Panc1 (cell line): ENCODE measurements around the gene WWOX. TPM values are rescaled to one million over a fixed set of nuclear protein-coding genes. Genes with fewer than 3 reads are reported as not detected.

Experiments used
- ATAC-seq: fragments of 200-7000 bp; cut with Tn5 transposase; 2 replicates; pipeline ENCODE4 v1.9.1; 2020; ENCODE audit warnings: mild to moderate bottlenecking, moderate library complexity
- BruUV-seq: library from RNA; stranded (reverse); fragments of 400-500 nt; replicated peaks from 2 replicates; lab custom pipeline; 2021; lab: Mats Ljungman, UMichigan
- CTCF ChIA-PET: fragments of 300-600 bp; sonication (Branson Sonifier 250); formaldehyde crosslinking; loops from one replicate; lab custom pipeline; 2022; ENCODE audit warnings: antibody characterized with exemption; lab: Charles Lee
- POLR2A ChIA-PET: fragments of 300-600 bp; sonication (Branson Sonifier 250); formaldehyde crosslinking; loops from one replicate; lab custom pipeline; 2022; ENCODE audit warnings: antibody characterized with exemption; lab: Charles Lee
- DNase-seq: peaks from one replicate; pipeline ENCODE4 v3.0.0-alpha.2; 2010; ENCODE audit warnings: low read depth, low spot score
- H3K27ac ChIP-seq: 2 replicates; pipeline ENCODE4 v1.5.1; 2011; ENCODE audit warnings: mild to moderate bottlenecking, low read length, inconsistent platforms
- H3K27me3 ChIP-seq: fragments of 200-500 bp; sonication (Bioruptor generic); 2 replicates; pipeline ENCODE4 v1.6.0; 2014; ENCODE audit warnings: low read length, inconsistent platforms; ENCODE audit not compliant: control insufficient read depth, insufficient read depth
- H3K36me3 ChIP-seq: fragments of 200-500 bp; sonication (Bioruptor generic); 2 replicates; pipeline ENCODE4 v1.5.1; 2014; ENCODE audit warnings: inconsistent platforms, mild to moderate bottlenecking, low read length, moderate library complexity; ENCODE audit not compliant: control insufficient read depth, insufficient read depth
- H3K4me1 ChIP-seq: 2 replicates; pipeline ENCODE4 v1.5.1; 2011; ENCODE audit warnings: inconsistent platforms, mild to moderate bottlenecking, low read length, moderate library complexity; ENCODE audit not compliant: control insufficient read depth, insufficient read depth
- H3K4me3 ChIP-seq, 2 experiments: 2 replicates each; pipeline ENCODE4 v1.5.1; 2011 to 2012; ENCODE audit warnings: low read depth in 2 of 2, low read length in 2 of 2, mild to moderate bottlenecking in 2 of 2, inconsistent platforms in 1 of 2, moderate library complexity in 1 of 2
- H3K9me3 ChIP-seq: fragments of 200-500 bp; sonication (Bioruptor generic); 2 replicates; pipeline ENCODE4 v1.5.1; 2014; ENCODE audit warnings: low read depth, mild to moderate bottlenecking, inconsistent platforms, low read length, moderate library complexity; ENCODE audit not compliant: control insufficient read depth, insufficient read depth
- POLR2AphosphoS5 ChIP-seq: IDR thresholded peaks from 2 replicates; pipeline ENCODE4 v1.6.1; 2012; ENCODE audit warnings: mild to moderate bottlenecking, low read depth, low read length, moderate library complexity
- SIN3A ChIP-seq: IDR thresholded peaks from 2 replicates; pipeline ENCODE4 v1.6.1; 2012; ENCODE audit warnings: low read depth, mild to moderate bottlenecking, low read length, moderate library complexity, borderline replicate concordance; ENCODE audit not compliant: insufficient read depth
- TCF7L2 ChIP-seq: IDR thresholded peaks from 2 replicates; pipeline ENCODE4 v1.6.1; 2011; ENCODE audit warnings: mild to moderate bottlenecking, low read depth, low read length, inconsistent platforms
- in situ Hi-C: cut with HindIII; loops from 2 replicates; pipeline ENCODE4 v1.10.0; 2016; ENCODE audit warnings: low sequenced_read_pairs, low pct_unique_long_range_greater_than_20kb
- intact Hi-C: fragments of 100-400 bp; cut with micrococcal nuclease; formaldehyde crosslinking; loops from one replicate; pipeline ENCODE4 v1.10.0; 2022; ENCODE audit not compliant: unreplicated experiment
- total RNA-seq: library from RNA; stranded (reverse); gene quantifications from one replicate; pipeline ENCODE4 v1.2.1, GENCODE V29; 2021; ENCODE audit not compliant: unreplicated experiment
- TF ChIP-seq, protein P1 (sequence below), 2 experiments: IDR thresholded peaks; 2 replicates each; pipeline ENCODE4 v1.6.1; 2011 to 2012; ENCODE audit warnings: low read depth in 2 of 2, control low read depth in 1 of 2, low read length in 1 of 2, mild to moderate bottlenecking in 1 of 2, moderate library complexity in 1 of 2; ENCODE audit not compliant: insufficient read depth in 1 of 2
- TF ChIP-seq, protein P2 (sequence below): fragments of 450-650 bp; IDR thresholded peaks from 2 replicates; pipeline ENCODE4 v1.5.1; 2017; ENCODE audit warnings: mild to moderate bottlenecking

WWOX gene
- total RNA-seq, 1 experiment from 2014 or later: 12.5 TPM

DNA sequence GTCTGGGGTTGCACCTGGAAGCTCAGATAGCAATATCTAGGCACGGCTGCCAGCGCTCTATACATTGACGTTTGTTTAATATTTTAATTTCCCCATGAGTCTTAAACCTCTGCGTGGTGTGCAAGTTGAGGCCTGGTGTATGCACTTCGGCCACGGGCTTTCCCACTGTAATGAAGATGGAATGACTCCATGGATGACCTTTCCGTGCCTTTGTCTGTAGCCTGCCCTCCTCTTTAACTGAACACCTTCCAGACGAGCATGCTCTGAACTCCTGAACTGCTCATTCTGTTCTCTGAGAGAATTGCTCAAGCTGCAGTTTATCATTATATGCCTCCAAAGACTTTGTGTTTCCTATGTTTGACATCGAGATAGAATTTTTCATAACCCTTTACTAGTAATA, 438.8 kb downstream of the WWOX start:
- in situ Hi-C loops: no loop called here
- TF ChIP-seq, protein P1, sequence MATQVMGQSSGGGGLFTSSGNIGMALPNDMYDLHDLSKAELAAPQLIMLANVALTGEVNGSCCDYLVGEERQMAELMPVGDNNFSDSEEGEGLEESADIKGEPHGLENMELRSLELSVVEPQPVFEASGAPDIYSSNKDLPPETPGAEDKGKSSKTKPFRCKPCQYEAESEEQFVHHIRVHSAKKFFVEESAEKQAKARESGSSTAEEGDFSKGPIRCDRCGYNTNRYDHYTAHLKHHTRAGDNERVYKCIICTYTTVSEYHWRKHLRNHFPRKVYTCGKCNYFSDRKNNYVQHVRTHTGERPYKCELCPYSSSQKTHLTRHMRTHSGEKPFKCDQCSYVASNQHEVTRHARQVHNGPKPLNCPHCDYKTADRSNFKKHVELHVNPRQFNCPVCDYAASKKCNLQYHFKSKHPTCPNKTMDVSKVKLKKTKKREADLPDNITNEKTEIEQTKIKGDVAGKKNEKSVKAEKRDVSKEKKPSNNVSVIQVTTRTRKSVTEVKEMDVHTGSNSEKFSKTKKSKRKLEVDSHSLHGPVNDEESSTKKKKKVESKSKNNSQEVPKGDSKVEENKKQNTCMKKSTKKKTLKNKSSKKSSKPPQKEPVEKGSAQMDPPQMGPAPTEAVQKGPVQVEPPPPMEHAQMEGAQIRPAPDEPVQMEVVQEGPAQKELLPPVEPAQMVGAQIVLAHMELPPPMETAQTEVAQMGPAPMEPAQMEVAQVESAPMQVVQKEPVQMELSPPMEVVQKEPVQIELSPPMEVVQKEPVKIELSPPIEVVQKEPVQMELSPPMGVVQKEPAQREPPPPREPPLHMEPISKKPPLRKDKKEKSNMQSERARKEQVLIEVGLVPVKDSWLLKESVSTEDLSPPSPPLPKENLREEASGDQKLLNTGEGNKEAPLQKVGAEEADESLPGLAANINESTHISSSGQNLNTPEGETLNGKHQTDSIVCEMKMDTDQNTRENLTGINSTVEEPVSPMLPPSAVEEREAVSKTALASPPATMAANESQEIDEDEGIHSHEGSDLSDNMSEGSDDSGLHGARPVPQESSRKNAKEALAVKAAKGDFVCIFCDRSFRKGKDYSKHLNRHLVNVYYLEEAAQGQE (IDR thresholded peaks at IDR 0.05; ENCODE audit: insufficient read depth in 1 of 2, low read depth in 2 of 2, low read length in 1 of 2): no peak
- TF ChIP-seq POLR2AphosphoS5 (no peak), SIN3A (no peak), TCF7L2 (no peak)
- TF ChIP-seq, protein P2, sequence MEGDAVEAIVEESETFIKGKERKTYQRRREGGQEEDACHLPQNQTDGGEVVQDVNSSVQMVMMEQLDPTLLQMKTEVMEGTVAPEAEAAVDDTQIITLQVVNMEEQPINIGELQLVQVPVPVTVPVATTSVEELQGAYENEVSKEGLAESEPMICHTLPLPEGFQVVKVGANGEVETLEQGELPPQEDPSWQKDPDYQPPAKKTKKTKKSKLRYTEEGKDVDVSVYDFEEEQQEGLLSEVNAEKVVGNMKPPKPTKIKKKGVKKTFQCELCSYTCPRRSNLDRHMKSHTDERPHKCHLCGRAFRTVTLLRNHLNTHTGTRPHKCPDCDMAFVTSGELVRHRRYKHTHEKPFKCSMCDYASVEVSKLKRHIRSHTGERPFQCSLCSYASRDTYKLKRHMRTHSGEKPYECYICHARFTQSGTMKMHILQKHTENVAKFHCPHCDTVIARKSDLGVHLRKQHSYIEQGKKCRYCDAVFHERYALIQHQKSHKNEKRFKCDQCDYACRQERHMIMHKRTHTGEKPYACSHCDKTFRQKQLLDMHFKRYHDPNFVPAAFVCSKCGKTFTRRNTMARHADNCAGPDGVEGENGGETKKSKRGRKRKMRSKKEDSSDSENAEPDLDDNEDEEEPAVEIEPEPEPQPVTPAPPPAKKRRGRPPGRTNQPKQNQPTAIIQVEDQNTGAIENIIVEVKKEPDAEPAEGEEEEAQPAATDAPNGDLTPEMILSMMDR: no peak
- no peaks in the 10 kb centered on the region for H3K4me1 ChIP-seq
- H3K4me3 ChIP-seq: no peak overlapping the region
- ATAC-seq (no peak), DNase-seq (no peak)
- H3K9me3 ChIP-seq: no peaks in the 10 kb centered on the region
- ChIA-PET CTCF (interaction anchor here (0.6 kb wide), 1 partner anchor 175 kb away, joined by 4 read pairs; no protein-coding TSS in a partner anchor), POLR2A (interaction anchor here (0.6 kb wide), 1 partner anchor 1041 kb away, joined by 16 read pairs; no protein-coding TSS in a partner anchor)
- H3K36me3 ChIP-seq: no peaks in the 10 kb centered on the region
- H3K27ac ChIP-seq: no peak overlapping the region
- intact Hi-C loops: no loop called here
- no peaks in the 10 kb centered on the region for H3K27me3 ChIP-seq
- no TSS peak for BruUV-seq

DNA sequence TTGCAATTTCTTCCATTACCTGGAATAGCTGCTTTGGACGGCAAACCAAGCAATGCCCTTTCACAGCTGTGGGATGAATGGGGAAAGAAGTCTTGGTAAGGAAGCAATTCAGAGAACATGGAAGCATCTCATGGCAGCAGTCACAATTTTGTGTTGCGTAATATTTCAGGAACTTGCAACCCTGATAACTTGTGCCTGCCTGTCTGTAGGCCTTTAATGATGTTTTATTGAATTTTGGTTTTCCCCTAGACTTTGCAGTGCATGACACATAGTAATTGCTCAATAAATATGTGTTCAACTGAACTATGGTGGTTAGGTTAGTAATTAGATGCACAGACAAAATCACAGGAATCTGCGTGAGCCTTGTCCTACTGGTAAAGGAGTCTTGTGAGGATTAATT, 439.5 kb downstream of the WWOX start:
- Histone ChIP-seq H3K9me3 (no peaks in the 10 kb centered on the region), H3K27me3 (no peaks in the 10 kb centered on the region), H3K27ac (no peak overlapping the region), H3K4me1 (no peaks in the 10 kb centered on the region), H3K36me3 (no peaks in the 10 kb centered on the region), H3K4me3 (no peak overlapping the region)
- BruUV-seq: no TSS peak
- POLR2A ChIA-PET: no interaction called here
- intact Hi-C loops: no loop called here
- no peak for DNase-seq
- in situ Hi-C loops: no loop called here
- TF ChIP-seq TCF7L2: no peak
- TF ChIP-seq, protein P1 (IDR thresholded peaks at IDR 0.05; ENCODE audit: insufficient read depth in 1 of 2, low read depth in 2 of 2, low read length in 1 of 2): no peak
- no peak for TF ChIP-seq POLR2AphosphoS5
- no peak for TF ChIP-seq SIN3A
- TF ChIP-seq, protein P2: no peak
- CTCF ChIA-PET: no interaction called here
- no peak for ATAC-seq
